GM10248 (cell line): ENCODE data around the gene ZCCHC24.

ENCODE experiments used
- CTCF ChIA-PET: fragments of 300-600 bp; sonication (Branson Sonifier 250); formaldehyde crosslinking; extraction: SDS; loops from one replicate; lab custom pipeline; 2021; ENCODE audit warnings: antibody characterized with exemption; lab: Yijun Ruan, JAX
- POLR2A ChIA-PET: fragments of 350-650 bp; sonication (Branson Sonifier 250); formaldehyde crosslinking; extraction: SDS; loops from one replicate; lab custom pipeline; 2020; ENCODE audit warnings: antibody characterized with exemption; lab: Yijun Ruan, JAX
- DNase-seq: peaks from one replicate; pipeline ENCODE4 v3.0.0; 2012; ENCODE audit errors: extremely low spot score
- TF ChIP-seq, protein P1 (sequence below): IDR thresholded peaks from 2 replicates; pipeline ENCODE4 v1.5.1; 2012; ENCODE audit warnings: mild to moderate bottlenecking, low read depth; ENCODE audit errors: extremely low read depth, missing control alignments, control extremely low read depth

ZCCHC24 gene

DNA sequence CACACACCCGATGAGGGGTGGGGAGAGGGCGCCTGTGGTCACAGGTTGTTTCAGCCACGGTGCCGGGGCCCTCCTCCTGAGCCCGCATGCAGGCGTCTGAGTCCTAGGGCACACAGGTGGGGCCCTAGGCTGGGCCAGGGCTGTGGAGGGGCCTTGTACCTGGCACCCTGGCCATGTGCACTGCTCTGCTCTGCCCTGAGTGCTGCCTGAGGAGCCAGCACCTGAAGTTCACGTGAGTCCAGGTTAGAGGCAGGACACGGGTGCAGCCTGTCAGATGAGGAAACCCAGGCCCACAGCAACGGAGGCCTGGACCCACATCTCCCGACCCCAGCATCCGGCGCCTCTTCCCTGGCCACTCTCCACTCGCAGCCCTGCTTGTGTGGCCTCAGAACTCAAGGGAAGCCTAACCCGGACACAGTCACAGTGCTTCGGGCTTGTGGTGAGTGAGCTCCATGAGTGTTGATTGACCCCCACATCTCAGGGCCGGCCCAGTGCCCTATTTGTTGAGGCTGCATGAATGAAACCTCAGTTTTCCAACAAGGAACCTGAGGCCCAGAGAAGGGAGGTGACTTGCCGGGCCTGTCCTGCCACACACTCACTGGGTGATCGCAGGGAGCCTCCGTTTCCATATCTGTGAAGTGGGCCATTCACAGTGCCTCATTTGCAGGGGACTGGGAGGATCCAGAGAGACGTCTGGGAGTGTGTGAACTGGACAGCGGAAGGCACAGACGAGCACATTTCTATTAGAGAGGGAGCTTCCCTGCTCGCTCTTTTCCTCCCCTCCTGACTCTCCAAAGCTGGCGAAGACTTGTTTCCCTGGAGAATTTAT, 58.6 kb downstream of the ZCCHC24 start:
- CTCF ChIA-PET, result interaction anchor here (0.9 to 4.4 kb wide), 3 partner anchors 13 to 18 kb away, joined by 3 to 25 read pairs (median 6); no protein-coding TSS in a partner anchor

DNA sequence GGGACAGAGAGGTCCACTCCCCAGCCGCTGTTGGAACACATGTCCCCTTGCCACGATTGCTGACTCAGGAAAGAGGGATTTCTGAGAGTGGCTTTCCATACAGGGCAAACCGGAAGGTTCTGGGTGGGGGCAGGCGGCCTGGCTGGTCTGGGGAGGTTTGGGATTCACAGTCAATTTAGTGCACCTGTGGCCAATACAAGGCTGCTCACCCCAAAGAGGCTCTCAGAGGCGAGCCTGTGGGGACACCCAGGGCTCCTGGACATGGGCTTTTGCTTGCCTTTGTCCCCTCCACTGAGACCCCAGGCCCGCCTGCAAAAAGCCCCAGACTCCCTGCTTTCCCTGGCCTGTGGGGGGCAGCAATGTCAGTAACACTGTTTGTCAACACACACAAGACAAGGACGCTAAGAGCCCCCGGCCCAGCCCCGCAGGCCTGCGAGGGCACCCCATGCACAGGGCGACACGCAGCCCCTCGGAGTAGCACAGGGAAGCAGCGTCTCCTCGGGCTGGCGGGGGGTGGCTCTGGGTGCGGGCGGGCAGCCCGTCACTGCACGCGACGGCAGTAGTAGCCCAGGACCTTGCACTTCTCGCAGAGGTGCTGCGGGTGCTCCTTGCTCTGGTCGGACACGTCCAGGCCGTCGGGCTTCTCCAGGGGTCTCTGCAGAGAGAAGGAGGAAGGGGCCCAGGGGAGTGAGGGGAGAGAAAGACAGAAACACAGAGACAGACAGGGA, 59.5 kb downstream of the ZCCHC24 start:
- TF ChIP-seq, protein P1, sequence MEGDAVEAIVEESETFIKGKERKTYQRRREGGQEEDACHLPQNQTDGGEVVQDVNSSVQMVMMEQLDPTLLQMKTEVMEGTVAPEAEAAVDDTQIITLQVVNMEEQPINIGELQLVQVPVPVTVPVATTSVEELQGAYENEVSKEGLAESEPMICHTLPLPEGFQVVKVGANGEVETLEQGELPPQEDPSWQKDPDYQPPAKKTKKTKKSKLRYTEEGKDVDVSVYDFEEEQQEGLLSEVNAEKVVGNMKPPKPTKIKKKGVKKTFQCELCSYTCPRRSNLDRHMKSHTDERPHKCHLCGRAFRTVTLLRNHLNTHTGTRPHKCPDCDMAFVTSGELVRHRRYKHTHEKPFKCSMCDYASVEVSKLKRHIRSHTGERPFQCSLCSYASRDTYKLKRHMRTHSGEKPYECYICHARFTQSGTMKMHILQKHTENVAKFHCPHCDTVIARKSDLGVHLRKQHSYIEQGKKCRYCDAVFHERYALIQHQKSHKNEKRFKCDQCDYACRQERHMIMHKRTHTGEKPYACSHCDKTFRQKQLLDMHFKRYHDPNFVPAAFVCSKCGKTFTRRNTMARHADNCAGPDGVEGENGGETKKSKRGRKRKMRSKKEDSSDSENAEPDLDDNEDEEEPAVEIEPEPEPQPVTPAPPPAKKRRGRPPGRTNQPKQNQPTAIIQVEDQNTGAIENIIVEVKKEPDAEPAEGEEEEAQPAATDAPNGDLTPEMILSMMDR, result no peak
- peak; percentile 25 for DNase-seq
- CTCF ChIA-PET, result no interaction called here
- POLR2A ChIA-PET, result no interaction called here

More for the DNA sequence above, 58.6 kb downstream of the ZCCHC24 start:
- TF ChIP-seq, protein P1, result no peak
- DNase-seq, result peak; percentile 14
- POLR2A ChIA-PET, result no interaction called here

DNA sequence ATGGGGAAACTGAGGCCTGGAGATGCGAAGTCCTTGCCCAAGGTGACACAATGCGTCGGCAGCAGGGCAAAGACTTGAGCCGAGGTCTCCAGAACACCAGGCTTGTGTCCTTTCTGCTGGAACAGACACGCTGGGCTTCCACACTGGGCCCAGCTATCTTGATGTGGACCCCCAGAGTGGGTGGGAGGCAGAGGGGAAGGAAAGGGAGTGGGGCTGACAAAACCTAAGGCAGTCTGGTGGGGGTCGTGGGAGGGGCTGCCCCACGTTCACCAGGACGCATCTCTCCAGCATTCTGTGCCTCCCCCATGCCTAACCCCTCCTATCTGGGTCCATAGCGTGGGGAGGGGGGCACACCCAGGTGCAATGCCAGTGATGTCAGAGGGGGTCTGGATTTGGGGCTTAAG, 60.0 kb downstream of the ZCCHC24 start:
- CTCF ChIA-PET, result interaction anchor here (1.2 kb wide), 1 partner anchor 82 kb away, joined by 3 read pairs; no protein-coding TSS in a partner anchor
- DNase-seq, result peak; percentile 15
- POLR2A ChIA-PET, result no interaction called here
- TF ChIP-seq, protein P1, result no peak

DNA sequence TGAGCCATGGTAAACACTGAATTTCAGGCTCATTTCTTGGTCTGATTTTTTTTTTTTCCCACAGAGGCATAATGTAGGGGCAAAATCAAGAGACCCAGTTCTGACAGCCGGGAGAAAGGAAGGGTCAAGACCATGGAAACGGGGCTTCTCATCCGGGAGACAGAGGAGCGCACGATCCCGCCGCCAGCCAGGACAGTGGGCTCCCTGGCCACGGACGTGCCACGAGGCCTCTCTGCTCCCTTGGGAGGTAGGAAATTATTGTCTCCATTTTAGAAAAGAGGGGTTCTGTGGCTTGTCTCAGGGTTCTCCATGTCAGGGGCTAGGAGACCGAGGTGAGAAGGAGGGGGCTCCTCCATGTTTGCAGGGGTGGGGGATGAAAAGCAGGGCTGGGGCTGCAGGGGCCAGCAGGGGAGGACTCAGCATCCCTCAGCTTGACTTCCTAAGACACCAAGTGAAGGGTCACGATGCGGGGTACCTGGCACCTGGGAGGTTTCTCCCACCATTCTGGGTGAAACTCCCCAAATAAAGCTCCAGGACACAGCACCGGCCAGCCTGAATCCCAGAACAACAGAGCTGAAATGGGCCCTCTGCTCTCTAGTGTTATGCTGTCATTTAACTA, 60.5 kb downstream of the ZCCHC24 start:
- POLR2A ChIA-PET, result no interaction called here
- CTCF ChIA-PET, result interaction anchor here (1.2 kb wide), 1 partner anchor 83 kb away, joined by 3 read pairs; no protein-coding TSS in a partner anchor
- TF ChIP-seq, protein P1, result no peak
- DNase-seq, result peak; percentile 17

DNA sequence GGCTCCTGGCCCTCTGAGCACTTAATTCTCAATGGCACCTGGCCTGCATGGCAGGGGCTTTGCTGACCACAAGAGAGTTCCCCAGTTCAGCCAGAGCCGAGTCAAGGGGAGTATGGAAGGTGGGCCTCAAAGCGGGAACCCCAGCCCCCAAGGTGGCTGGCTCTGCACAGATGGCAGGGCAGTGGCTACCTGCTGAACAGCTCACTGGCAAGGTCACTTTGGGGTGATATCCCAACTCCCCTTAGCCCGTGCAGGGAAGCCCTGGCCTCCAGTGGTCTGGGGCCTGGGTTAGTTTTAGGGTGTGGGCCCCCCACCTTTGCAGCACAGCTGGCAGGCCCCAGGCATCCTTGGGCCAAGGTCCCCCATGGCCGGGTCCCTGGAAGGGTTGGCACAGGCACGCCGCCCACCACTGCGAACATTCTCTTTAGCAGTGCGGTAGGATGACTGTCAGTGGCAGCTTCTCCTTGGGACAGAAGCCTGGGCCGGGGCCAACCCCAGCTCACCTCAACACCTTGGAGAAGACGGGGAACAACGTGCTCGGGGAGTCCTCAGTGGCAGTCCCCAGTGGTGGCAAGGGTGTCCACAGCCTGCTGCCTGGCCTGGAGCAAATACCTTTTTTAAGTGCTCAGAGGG, 61.3 kb downstream of the ZCCHC24 start:
- peak; percentile 14 for DNase-seq
- ChIA-PET CTCF (interaction anchor here (1.2 to 2.5 kb wide), 2 partner anchors 10 to 84 kb away, joined by 3 to 20 read pairs; no protein-coding TSS in a partner anchor), POLR2A (no interaction called here)
- TF ChIP-seq, protein P1, result no peak
